ENCODE results near the gene CD244. TPM values are rescaled to one million over a fixed set of nuclear protein-coding genes. Genes with fewer than 3 reads are reported as not detected.

CD244 gene
- total RNA-seq, 1 donor from 2014 or later, result 2.0 TPM

DNA sequence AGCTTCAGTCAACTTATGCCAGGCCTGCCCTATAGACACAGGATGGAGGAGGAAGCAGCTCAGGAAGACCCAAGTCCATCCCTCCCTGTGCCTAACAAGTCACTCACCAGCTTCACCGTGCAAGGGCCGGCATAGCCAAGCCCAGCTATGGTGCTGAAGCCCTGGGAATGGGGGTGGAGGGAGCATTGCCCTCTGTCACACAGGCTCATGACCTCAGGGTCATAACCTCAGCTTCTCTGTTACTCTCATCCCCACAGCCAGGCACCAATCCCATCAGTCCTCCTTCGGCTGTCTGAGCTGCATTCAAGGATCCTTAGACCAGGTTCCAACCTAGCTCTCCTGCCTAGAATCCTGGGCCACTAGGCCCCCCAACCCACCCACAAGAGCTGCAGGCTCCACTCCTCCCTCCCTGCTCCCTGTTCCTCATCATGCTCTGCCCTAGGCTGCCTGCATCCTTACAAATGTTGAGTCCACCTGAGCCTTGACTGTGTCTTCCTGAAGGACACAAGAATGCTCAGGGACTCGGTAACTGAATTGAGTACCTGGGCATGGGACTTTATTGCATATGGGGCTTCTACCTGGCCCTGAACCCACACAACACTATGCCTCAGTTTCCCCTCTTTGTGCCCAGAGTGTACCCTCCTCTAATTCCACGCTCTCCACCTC, 1.7 kb downstream of the CD244 start:
- Histone ChIP-seq H3K9me3 (no peaks in the 10 kb centered on the region), H3K27me3 (no peaks in the 10 kb centered on the region), H3K27ac (no peak overlapping the region), H3K36me3 (no peaks in the 10 kb centered on the region), H3K4me3 (no peak overlapping the region), H3K4me1 (no peaks in the 10 kb centered on the region)
- DNase-seq (ENCODE audit: extremely low spot score in 2 of 2), result peak; percentile 28 to 60
- TF ChIP-seq, protein P1, sequence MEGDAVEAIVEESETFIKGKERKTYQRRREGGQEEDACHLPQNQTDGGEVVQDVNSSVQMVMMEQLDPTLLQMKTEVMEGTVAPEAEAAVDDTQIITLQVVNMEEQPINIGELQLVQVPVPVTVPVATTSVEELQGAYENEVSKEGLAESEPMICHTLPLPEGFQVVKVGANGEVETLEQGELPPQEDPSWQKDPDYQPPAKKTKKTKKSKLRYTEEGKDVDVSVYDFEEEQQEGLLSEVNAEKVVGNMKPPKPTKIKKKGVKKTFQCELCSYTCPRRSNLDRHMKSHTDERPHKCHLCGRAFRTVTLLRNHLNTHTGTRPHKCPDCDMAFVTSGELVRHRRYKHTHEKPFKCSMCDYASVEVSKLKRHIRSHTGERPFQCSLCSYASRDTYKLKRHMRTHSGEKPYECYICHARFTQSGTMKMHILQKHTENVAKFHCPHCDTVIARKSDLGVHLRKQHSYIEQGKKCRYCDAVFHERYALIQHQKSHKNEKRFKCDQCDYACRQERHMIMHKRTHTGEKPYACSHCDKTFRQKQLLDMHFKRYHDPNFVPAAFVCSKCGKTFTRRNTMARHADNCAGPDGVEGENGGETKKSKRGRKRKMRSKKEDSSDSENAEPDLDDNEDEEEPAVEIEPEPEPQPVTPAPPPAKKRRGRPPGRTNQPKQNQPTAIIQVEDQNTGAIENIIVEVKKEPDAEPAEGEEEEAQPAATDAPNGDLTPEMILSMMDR (IDR thresholded peaks at IDR 0.05), result no peak
- TF ChIP-seq POLR2AphosphoS5 (IDR thresholded peaks at IDR 0.05; ENCODE audit: insufficient read depth in 1 of 2, low read depth in 1 of 2), result no peak
- TF ChIP-seq POLR2A (IDR thresholded peaks at IDR 0.05), result no peak
- intact Hi-C loops (cut with DNase I), result no loop called here

DNA sequence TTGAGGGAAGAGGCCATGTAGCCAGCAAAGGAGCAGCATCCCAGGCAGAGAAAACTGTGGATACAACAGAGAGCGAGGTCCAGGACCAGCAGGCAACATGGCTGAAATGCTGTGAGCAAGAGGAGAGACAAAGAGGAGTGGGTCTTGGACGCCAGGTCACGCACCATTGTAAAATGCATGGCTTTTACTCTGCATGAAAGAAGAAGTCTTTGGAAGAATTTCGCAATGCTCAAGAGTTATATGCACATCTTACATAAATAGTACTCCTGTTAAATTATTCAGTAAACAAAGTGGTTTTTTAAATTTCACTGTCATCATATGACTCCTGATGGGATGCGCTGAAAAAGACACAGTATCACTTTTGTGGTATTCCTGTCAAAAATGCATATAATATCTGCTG, 3.5 kb downstream of the CD244 start:
- Histone ChIP-seq H3K4me3 (no peak overlapping the region), H3K9me3 (no peaks in the 10 kb centered on the region), H3K36me3 (no peaks in the 10 kb centered on the region), H3K27me3 (no peaks in the 10 kb centered on the region), H3K27ac (no peak overlapping the region), H3K4me1 (no peaks in the 10 kb centered on the region)
- peak; percentile 16 to 28 for DNase-seq (ENCODE audit: extremely low spot score in 2 of 2)
- no peak for TF ChIP-seq POLR2A (IDR thresholded peaks at IDR 0.05)
- no peak for TF ChIP-seq POLR2AphosphoS5 (IDR thresholded peaks at IDR 0.05; ENCODE audit: insufficient read depth in 1 of 2, low read depth in 1 of 2)
- TF ChIP-seq, protein P1 (IDR thresholded peaks at IDR 0.05), result no peak
- intact Hi-C loops (cut with DNase I), result no loop called here

DNA sequence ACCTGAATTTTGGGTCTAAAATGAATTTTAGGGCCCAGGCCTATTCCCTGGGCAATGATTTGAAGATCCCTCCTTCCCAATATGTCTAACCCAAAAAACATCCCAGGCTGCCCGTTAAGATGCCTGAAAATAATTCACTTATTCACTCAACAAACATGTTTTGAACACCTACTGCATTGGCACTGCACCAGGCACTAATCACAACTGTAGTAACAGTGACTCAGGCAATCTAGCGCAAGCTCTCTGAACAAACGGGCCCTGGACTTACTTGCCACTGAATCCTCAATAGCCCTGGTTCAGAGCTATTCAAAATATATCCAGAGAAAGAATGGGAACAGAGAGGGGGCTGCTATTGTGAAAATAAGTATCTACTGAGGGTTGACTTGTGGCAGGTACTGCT, 4.2 kb downstream of the CD244 start:
- Histone ChIP-seq H3K4me1 (no peaks in the 10 kb centered on the region), H3K4me3 (no peak overlapping the region), H3K27me3 (no peaks in the 10 kb centered on the region), H3K9me3 (no peaks in the 10 kb centered on the region), H3K27ac (no peak overlapping the region), H3K36me3 (no peaks in the 10 kb centered on the region)
- intact Hi-C loops (cut with DNase I), result no loop called here
- TF ChIP-seq, protein P1 (IDR thresholded peaks at IDR 0.05), result no peak
- no peak for TF ChIP-seq POLR2AphosphoS5 (IDR thresholded peaks at IDR 0.05; ENCODE audit: insufficient read depth in 1 of 2, low read depth in 1 of 2)
- no peak for TF ChIP-seq POLR2A (IDR thresholded peaks at IDR 0.05)
- peak; percentile 40 to 43 for DNase-seq (ENCODE audit: extremely low spot score in 2 of 2)

DNA sequence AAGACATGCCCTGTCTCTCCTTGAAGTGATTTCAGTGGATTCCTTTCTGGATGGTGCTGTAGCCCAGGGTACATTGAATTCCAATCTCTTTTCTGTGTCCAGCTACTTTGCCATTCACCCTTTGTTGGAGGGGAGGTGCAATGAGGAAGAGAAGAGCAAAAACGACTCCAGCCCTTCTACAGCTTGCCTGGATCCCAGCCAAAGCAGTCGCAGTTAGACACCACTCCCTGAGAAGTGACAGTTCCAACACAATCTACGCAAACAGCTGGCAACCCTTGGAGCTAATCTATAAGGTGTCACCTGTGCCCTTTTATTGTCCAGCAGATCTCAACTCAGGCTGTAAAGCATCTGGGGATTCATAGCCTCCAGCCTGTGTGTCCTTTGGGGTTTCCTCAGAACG, 4.6 kb downstream of the CD244 start:
- peak; percentile 55 to 70 for DNase-seq (ENCODE audit: extremely low spot score in 2 of 2)
- TF ChIP-seq POLR2AphosphoS5 (IDR thresholded peaks at IDR 0.05; ENCODE audit: insufficient read depth in 1 of 2, low read depth in 1 of 2), result no peak
- no peak for TF ChIP-seq POLR2A (IDR thresholded peaks at IDR 0.05)
- TF ChIP-seq, protein P1 (IDR thresholded peaks at IDR 0.05), result no peak
- H3K4me3 ChIP-seq, result no peak overlapping the region

DNA sequence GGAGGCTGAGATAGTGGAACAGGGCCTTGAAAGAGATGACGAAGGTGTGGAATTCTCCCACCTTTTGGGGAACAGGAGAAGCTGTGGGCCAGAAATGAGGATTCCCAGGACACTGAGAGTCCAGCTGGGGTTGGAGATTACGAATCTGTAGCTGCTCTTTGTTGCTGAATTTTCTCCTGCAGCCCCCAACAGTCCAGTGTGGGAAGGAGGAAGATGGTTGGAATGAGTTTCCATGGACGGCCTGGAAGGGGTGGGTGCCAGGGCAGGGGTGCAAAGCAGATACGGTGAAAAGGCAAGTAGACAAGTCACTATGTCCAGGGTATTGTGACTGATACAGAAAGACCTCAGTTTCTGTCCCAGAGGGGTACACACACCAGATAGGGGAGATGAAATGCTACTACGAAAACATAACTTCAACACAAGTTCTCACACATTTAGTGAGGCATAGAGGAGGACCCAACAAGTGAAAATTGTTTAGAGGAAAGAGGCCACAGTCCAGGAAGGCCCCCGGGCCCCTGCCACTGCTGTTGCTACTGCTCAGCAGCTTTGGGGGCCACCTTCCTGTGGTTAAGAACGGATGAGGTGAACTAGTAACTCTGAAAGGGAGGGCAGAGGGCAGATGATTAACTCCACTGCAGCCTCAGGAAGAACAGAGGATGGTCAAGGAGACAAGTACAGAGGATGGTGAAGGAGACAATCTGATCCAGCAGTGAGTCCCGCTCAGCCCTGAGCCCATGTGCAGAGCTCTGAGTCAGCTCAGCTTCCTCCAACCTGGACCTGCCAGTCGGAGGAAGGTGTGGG, 7.3 kb downstream of the CD244 start:
- no peak overlapping the region for H3K4me3 ChIP-seq
- H3K9me3 ChIP-seq, result no peaks in the 10 kb centered on the region
- no peaks in the 10 kb centered on the region for H3K4me1 ChIP-seq
- intact Hi-C loops (cut with DNase I), result no loop called here
- H3K27ac ChIP-seq, result no peak overlapping the region
- no peak for TF ChIP-seq POLR2AphosphoS5 (IDR thresholded peaks at IDR 0.05; ENCODE audit: insufficient read depth in 1 of 2, low read depth in 1 of 2)
- TF ChIP-seq, protein P1 (IDR thresholded peaks at IDR 0.05), result no peak
- TF ChIP-seq POLR2A (IDR thresholded peaks at IDR 0.05), result no peak
- H3K36me3 ChIP-seq, result no peaks in the 10 kb centered on the region
- DNase-seq (ENCODE audit: extremely low spot score in 2 of 2), result peak; percentile 62 to 64
- H3K27me3 ChIP-seq, result no peaks in the 10 kb centered on the region

More for the DNA sequence above, 4.6 kb downstream of the CD244 start:
- intact Hi-C loops (cut with DNase I), result no loop called here
- no peak overlapping the region for H3K27ac ChIP-seq
- no peaks in the 10 kb centered on the region for H3K4me1 ChIP-seq
- no peaks in the 10 kb centered on the region for H3K9me3 ChIP-seq
- H3K36me3 ChIP-seq, result no peaks in the 10 kb centered on the region
- no peaks in the 10 kb centered on the region for H3K27me3 ChIP-seq
